ENCODE measurements around the gene SMIM41. TPM values are rescaled to one million over a fixed set of nuclear protein-coding genes. Genes with fewer than 3 reads are reported as not detected.

The SMIM41 gene
- total and polyA plus RNA-seq, 4 donors, result 0.03 to 0.50 (median 0.24) TPM; not detected in 1

DNA sequence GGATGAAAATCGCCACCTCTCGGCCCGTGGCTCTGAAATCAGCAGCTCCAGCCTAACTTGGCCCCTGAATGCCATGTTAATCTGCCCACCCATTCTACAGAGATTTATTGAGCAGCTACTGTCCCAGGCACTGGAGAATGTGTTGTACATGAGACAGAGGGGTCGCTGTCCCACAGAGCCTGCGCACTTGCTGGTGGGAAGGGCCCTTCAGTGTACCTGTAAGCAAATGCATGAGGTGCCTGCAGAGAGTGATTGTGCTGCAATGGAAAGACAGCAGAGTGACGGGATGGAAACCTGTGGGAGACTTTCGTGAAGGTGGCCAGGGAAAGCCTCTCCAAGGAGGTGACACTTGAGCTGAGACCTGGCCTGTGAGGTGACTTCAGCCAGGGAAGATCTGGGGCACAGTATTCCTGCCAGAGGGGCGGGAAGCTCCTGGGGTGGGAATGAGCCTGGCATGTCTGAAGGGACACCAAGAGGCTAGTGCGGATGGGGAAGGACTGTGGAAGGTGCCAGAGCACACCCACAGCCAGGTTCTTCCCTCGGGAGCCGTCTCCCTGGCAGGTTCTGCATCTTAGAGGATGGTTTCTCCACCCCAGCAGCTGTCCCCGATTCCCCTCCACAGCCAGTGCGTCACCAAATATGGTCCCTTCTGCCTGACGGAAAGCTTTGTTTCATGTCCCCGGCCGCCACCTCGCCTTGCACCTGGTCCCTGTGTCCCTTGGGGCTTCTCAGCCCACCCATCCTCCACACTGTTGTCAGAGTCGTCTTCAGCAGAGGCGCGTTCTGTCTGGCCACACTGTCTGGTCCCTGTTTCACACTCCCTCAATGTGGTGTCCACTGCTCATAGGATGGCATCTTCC, 8.7 kb downstream of the SMIM41 start:
- no peak overlapping the region for H3K9ac ChIP-seq (ENCODE audit: low read depth in 1 of 2, low read length in 2 of 2)

GRCh38 chr12:52089491-52089890, 10.0 kb downstream of the SMIM41 start:
- Histone ChIP-seq H3K27ac (ENCODE audit: low read depth in 1 of 2, low read length in 2 of 2) (no peak overlapping the region), H3K9me3 (ENCODE audit: control insufficient read depth in 4 of 4, low read length in 3 of 4) (no peaks in the 10 kb centered on the region), H3K4me3 (ENCODE audit: low read depth in 1 of 3, low read length in 3 of 3) (no peak overlapping the region), H3K27me3 (ENCODE audit: control insufficient read depth in 4 of 4, insufficient read depth in 4 of 4, low read length in 3 of 4) (no peaks in the 10 kb centered on the region), H3K36me3 (ENCODE audit: control insufficient read depth in 4 of 4, insufficient read depth in 3 of 4, low read depth in 1 of 4, low read length in 3 of 4) (no peaks in the 10 kb centered on the region), H3K4me1 (ENCODE audit: control insufficient read depth in 4 of 4, insufficient read depth in 4 of 4, low read length in 3 of 4) (peaks cover 0 to 16% (median 13%) of the 10 kb centered on the region in 4 donors), H3K9ac (ENCODE audit: low read depth in 1 of 2, low read length in 2 of 2) (no peak overlapping the region)
- DNase-seq (ENCODE audit: low spot score), result no peak
- TF ChIP-seq SP1 (IDR thresholded peaks at IDR 0.05) (no peak), ATF3 (IDR thresholded peaks at IDR 0.05) (no peak), TAF1 (conservative IDR thresholded peaks at IDR 0.05) (no peak)
- 91% methylated on average over 11 of the region's 11 CpGs for WGBS

More for the DNA sequence above, 8.7 kb downstream of the SMIM41 start:
- TF ChIP-seq RAD21 (IDR thresholded peaks at IDR 0.05) (no peak), HNF4A (conservative IDR thresholded peaks at IDR 0.05) (no peak), GABPA (IDR thresholded peaks at IDR 0.05 in 1 of 2, conservative IDR thresholded peaks at IDR 0.05 in 1 of 2) (no peak), FOXA1 (IDR thresholded peaks at IDR 0.05) (no peak), JUND (IDR thresholded peaks at IDR 0.05) (no peak), SP1 (IDR thresholded peaks at IDR 0.05) (no peak), FOXA2 (IDR thresholded peaks at IDR 0.05) (no peak), NR2F2 (IDR thresholded peaks at IDR 0.05) (no peak)
- TF ChIP-seq, protein P1, sequence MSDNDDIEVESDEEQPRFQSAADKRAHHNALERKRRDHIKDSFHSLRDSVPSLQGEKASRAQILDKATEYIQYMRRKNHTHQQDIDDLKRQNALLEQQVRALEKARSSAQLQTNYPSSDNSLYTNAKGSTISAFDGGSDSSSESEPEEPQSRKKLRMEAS (IDR thresholded peaks at IDR 0.05), result no peak
- TF ChIP-seq, protein P2, sequence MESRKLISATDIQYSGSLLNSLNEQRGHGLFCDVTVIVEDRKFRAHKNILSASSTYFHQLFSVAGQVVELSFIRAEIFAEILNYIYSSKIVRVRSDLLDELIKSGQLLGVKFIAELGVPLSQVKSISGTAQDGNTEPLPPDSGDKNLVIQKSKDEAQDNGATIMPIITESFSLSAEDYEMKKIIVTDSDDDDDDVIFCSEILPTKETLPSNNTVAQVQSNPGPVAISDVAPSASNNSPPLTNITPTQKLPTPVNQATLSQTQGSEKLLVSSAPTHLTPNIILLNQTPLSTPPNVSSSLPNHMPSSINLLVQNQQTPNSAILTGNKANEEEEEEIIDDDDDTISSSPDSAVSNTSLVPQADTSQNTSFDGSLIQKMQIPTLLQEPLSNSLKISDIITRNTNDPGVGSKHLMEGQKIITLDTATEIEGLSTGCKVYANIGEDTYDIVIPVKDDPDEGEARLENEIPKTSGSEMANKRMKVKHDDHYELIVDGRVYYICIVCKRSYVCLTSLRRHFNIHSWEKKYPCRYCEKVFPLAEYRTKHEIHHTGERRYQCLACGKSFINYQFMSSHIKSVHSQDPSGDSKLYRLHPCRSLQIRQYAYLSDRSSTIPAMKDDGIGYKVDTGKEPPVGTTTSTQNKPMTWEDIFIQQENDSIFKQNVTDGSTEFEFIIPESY (IDR thresholded peaks at IDR 0.05), result no peak
- TF ChIP-seq, protein P3, sequence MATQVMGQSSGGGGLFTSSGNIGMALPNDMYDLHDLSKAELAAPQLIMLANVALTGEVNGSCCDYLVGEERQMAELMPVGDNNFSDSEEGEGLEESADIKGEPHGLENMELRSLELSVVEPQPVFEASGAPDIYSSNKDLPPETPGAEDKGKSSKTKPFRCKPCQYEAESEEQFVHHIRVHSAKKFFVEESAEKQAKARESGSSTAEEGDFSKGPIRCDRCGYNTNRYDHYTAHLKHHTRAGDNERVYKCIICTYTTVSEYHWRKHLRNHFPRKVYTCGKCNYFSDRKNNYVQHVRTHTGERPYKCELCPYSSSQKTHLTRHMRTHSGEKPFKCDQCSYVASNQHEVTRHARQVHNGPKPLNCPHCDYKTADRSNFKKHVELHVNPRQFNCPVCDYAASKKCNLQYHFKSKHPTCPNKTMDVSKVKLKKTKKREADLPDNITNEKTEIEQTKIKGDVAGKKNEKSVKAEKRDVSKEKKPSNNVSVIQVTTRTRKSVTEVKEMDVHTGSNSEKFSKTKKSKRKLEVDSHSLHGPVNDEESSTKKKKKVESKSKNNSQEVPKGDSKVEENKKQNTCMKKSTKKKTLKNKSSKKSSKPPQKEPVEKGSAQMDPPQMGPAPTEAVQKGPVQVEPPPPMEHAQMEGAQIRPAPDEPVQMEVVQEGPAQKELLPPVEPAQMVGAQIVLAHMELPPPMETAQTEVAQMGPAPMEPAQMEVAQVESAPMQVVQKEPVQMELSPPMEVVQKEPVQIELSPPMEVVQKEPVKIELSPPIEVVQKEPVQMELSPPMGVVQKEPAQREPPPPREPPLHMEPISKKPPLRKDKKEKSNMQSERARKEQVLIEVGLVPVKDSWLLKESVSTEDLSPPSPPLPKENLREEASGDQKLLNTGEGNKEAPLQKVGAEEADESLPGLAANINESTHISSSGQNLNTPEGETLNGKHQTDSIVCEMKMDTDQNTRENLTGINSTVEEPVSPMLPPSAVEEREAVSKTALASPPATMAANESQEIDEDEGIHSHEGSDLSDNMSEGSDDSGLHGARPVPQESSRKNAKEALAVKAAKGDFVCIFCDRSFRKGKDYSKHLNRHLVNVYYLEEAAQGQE (IDR thresholded peaks at IDR 0.05), result no peak
- Histone ChIP-seq H3K9me3 (ENCODE audit: control insufficient read depth in 4 of 4, low read length in 3 of 4) (no peaks in the 10 kb centered on the region), H3K4me3 (ENCODE audit: low read depth in 1 of 3, low read length in 3 of 3) (no peak overlapping the region), H3K27ac (ENCODE audit: low read depth in 1 of 2, low read length in 2 of 2) (no peak overlapping the region), H3K4me1 (ENCODE audit: control insufficient read depth in 4 of 4, insufficient read depth in 4 of 4, low read length in 3 of 4) (peaks cover 0 to 17% (median 12%) of the 10 kb centered on the region in 4 donors), H3K36me3 (ENCODE audit: control insufficient read depth in 4 of 4, insufficient read depth in 3 of 4, low read depth in 1 of 4, low read length in 3 of 4) (no peaks in the 10 kb centered on the region), H3K27me3 (ENCODE audit: control insufficient read depth in 4 of 4, insufficient read depth in 4 of 4, low read length in 3 of 4) (no peaks in the 10 kb centered on the region)
- WGBS, result 93% methylated on average over 20 of the region's 20 CpGs
- DNase-seq (ENCODE audit: low spot score), result no peak
